ENCODE results near the gene DIRAS1.

DIRAS1 gene

GRCh38 chr19:2716722-2717637 is 4.2 kb downstream of the DIRAS1 start:
- TF ChIP-seq CTCF (IDR thresholded peaks at IDR 0.05; ENCODE audit: insufficient read depth, low read length) (no peak), GABPA (IDR thresholded peaks at IDR 0.05; ENCODE audit: low read depth) (no peak), POLR2AphosphoS5 (IDR thresholded peaks at IDR 0.05; ENCODE audit: low read depth) (no peak), REST (IDR thresholded peaks at IDR 0.05; ENCODE audit: insufficient replicate concordance, low read depth) (no peak), SPI1 (IDR thresholded peaks at IDR 0.05; ENCODE audit: borderline replicate concordance, low read depth) (no peak)
- Histone ChIP-seq H3K4me3 (replicated peaks; ENCODE audit: insufficient read depth, low read length) (no peak overlapping the region), H3K27ac (replicated peaks) (no peak overlapping the region), H3K27me3 (ENCODE audit: insufficient read depth, poor library complexity, severe bottlenecking) (peaks cover 13% of the 10 kb centered on the region)
- no peak for DNase-seq (ENCODE audit: low read depth in 1 of 2, low spot score in 1 of 2)

DNA sequence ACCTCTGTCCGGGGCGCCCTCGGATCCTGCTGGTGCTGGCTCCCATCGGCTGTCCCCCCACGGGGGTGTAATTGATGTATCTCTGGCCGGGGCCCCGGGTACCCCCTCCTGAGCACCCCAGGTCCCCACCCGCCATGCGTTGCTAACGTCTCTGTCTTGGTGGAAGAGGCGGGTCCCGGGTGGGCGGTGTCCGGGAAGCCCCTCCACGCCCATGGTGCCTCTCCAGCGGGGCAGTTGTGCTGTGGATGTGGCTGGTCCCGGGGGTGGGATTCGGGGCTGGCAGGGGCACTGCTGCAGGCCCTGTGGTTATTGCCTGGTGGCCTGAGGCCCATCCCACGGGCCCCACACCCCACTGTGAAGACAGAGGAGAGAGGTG is 4.9 kb downstream of the DIRAS1 start:
- TF ChIP-seq CTCF (IDR thresholded peaks at IDR 0.05; ENCODE audit: insufficient read depth, low read length) (no peak), POLR2AphosphoS5 (IDR thresholded peaks at IDR 0.05; ENCODE audit: low read depth) (no peak), GABPA (IDR thresholded peaks at IDR 0.05; ENCODE audit: low read depth) (no peak), REST (IDR thresholded peaks at IDR 0.05; ENCODE audit: insufficient replicate concordance, low read depth) (no peak), SPI1 (IDR thresholded peaks at IDR 0.05; ENCODE audit: borderline replicate concordance, low read depth) (no peak)
- DNase-seq (ENCODE audit: low read depth in 1 of 2, low spot score in 1 of 2): no peak
- no peak overlapping the region for H3K4me3 ChIP-seq (replicated peaks; ENCODE audit: insufficient read depth, low read length)

GRCh38 chr19:2715470-2716274 is 5.5 kb downstream of the DIRAS1 start:
- H3K4me3 ChIP-seq (replicated peaks; ENCODE audit: insufficient read depth, low read length): no peak overlapping the region
- H3K27me3 ChIP-seq (ENCODE audit: insufficient read depth, poor library complexity, severe bottlenecking): peaks cover 9% of the 10 kb centered on the region
- no peak for DNase-seq (ENCODE audit: low read depth in 1 of 2, low spot score in 1 of 2)
- TF ChIP-seq POLR2AphosphoS5 (IDR thresholded peaks at IDR 0.05; ENCODE audit: low read depth) (no peak), GABPA (IDR thresholded peaks at IDR 0.05; ENCODE audit: low read depth) (no peak), REST (IDR thresholded peaks at IDR 0.05; ENCODE audit: insufficient replicate concordance, low read depth) (no peak), CTCF (IDR thresholded peaks at IDR 0.05; ENCODE audit: insufficient read depth, low read length) (no peak), SPI1 (IDR thresholded peaks at IDR 0.05; ENCODE audit: borderline replicate concordance, low read depth) (no peak)
- no peak overlapping the region for H3K27ac ChIP-seq (replicated peaks)

More for the DNA sequence above, 4.9 kb downstream of the DIRAS1 start:
- Histone ChIP-seq H3K27me3 (ENCODE audit: insufficient read depth, poor library complexity, severe bottlenecking) (peaks cover 10% of the 10 kb centered on the region), H3K27ac (replicated peaks) (no peak overlapping the region)

All from HL-60 (cell line).